OCI-LY7 (cell line): ENCODE measurements around the gene AHNAK2.

Experiments used
- EZH2phosphoT487 ChIP-seq: fragments of 200-600 bp; sonication (generic); IDR thresholded peaks from 2 replicates; pipeline ENCODE4 v1.6.1; 2018; ENCODE audit warnings: low read depth, borderline replicate concordance, mild to moderate bottlenecking, mixed run types, antibody characterized with exemption, low read length, moderate library complexity, mixed read lengths
- TF ChIP-seq, protein P1 (sequence below): fragments of 200-600 bp; sonication (generic); conservative IDR thresholded peaks from 2 replicates; pipeline ENCODE4 v1.5.1; 2014; ENCODE audit warnings: mild to moderate bottlenecking, antibody characterized with exemption, low read length, moderate library complexity, mixed read lengths

- TF ChIP-seq, protein P1, sequence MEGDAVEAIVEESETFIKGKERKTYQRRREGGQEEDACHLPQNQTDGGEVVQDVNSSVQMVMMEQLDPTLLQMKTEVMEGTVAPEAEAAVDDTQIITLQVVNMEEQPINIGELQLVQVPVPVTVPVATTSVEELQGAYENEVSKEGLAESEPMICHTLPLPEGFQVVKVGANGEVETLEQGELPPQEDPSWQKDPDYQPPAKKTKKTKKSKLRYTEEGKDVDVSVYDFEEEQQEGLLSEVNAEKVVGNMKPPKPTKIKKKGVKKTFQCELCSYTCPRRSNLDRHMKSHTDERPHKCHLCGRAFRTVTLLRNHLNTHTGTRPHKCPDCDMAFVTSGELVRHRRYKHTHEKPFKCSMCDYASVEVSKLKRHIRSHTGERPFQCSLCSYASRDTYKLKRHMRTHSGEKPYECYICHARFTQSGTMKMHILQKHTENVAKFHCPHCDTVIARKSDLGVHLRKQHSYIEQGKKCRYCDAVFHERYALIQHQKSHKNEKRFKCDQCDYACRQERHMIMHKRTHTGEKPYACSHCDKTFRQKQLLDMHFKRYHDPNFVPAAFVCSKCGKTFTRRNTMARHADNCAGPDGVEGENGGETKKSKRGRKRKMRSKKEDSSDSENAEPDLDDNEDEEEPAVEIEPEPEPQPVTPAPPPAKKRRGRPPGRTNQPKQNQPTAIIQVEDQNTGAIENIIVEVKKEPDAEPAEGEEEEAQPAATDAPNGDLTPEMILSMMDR: no peak
- no peak for TF ChIP-seq EZH2phosphoT487
Measured at GRCh38 chr14:104925214-104925854, 52.8 kb downstream of the AHNAK2 start.
